Ovary (tissue), 3 donors: Measurements from ENCODE around the gene RPS6KA5.

Source experiments
- CTCF ChIP-seq, 3 donors: fragments of 450-650 bp in 2 of 3; fragments of 200-600 bp in 1 of 3; IDR thresholded peaks; one replicate each; pipeline versions ENCODE4 v1.5.1 to v1.8.0; 2016 to 2022; ENCODE audit warnings: antibody characterized with exemption in 3 of 3, mild to moderate bottlenecking in 1 of 3
- EP300 ChIP-seq: sonication (generic); formaldehyde crosslinking; IDR thresholded peaks from one replicate; pipeline ENCODE4 v1.6.1; 2017; ENCODE audit warnings: antibody characterized with exemption
- donor health status: DM: no; HTN: no; CAD: no.

- no peak for TF ChIP-seq CTCF (IDR thresholded peaks at IDR 0.05)
- no peak for TF ChIP-seq EP300
Observed at GRCh38 chr14:90936757-90937440, 123.5 kb downstream of the RPS6KA5 start.
